Stomach (tissue), 9 donors: Measurements from ENCODE around the gene SLC5A5. TPM values are rescaled to one million over a fixed set of nuclear protein-coding genes. Genes with fewer than 3 reads are reported as not detected.

ENCODE experiments used
- DNase-seq, 2 donors: peaks; one replicate each; pipeline versions ENCODE4 v3.0.0 to v3.0.0-alpha.2; 2013 to 2019
- H3K27ac ChIP-seq, 5 donors: fragments of 200-600 bp in 4 of 5; sonication (generic) in 4 of 5; one replicate each; pipeline ENCODE4 v1.5.1; 2013 to 2019; ENCODE audit warnings: mild to moderate bottlenecking in 1 of 5, moderate library complexity in 1 of 5
- H3K27me3 ChIP-seq, 3 donors: fragments of 200-600 bp; sonication (generic); one replicate each; pipeline ENCODE4 v1.5.1; 2017 to 2019; ENCODE audit warnings: mixed run types in 1 of 3
- H3K36me3 ChIP-seq, 4 donors: fragments of 200-600 bp; sonication (generic); 1 replicate in 3 of 4; 2 replicates in 1 of 4; pipeline ENCODE4 v1.5.1; 2016 to 2019
- H3K4me1 ChIP-seq, 4 donors: fragments of 200-600 bp; sonication (generic); one replicate each; pipeline ENCODE4 v1.5.1; 2016 to 2019
- H3K4me3 ChIP-seq, 4 donors: fragments of 200-600 bp; sonication (generic) in 3 of 4; one replicate each; pipeline ENCODE4 v1.5.1; 2016 to 2019; ENCODE audit warnings: mild to moderate bottlenecking in 1 of 4
- H3K9me3 ChIP-seq, 4 donors: fragments of 200-600 bp; sonication (generic); one replicate each; pipeline ENCODE4 v1.5.1; 2016 to 2019
- CTCF ChIP-seq, 7 experiments: fragments of 450-650 bp in 4 of 7; fragments of 200-600 bp in 3 of 7; sonication (generic) in 3 of 7; IDR thresholded peaks; one replicate each; pipeline ENCODE4 v1.5.1; 2016 to 2019; ENCODE audit warnings: antibody characterized with exemption in 7 of 7, control low read depth in 2 of 7, mild to moderate bottlenecking in 1 of 7
- EP300 ChIP-seq: sonication (generic); formaldehyde crosslinking; IDR thresholded peaks from one replicate; pipeline ENCODE4 v1.6.1; 2017; ENCODE audit warnings: antibody characterized with exemption
- POLR2A ChIP-seq, 4 donors: fragments of 450-650 bp; IDR thresholded peaks; one replicate each; pipeline ENCODE4 v1.6.1; 2016; ENCODE audit warnings: antibody characterized with exemption in 4 of 4, control low read depth in 2 of 4, mild to moderate bottlenecking in 1 of 4, moderate library complexity in 1 of 4
- POLR2AphosphoS5 ChIP-seq, 3 donors: sonication (generic); formaldehyde crosslinking; IDR thresholded peaks; one replicate each; pipeline ENCODE4 v1.6.1; 2016; ENCODE audit warnings: antibody characterized with exemption in 3 of 3
- WGBS, 5 donors: extraction: QIAGEN DNeasy Blood & Tissue Kit in 3 of 5; methylation state at CpG; one replicate each; pipeline versions ENCODE4 v1.1.5 to v1.1.7; 2013 to 2018; 5-methylcytosine and 5-hydroxymethylcytosine counted together
- intact Hi-C: fragments of 100-400 bp; cut with DNase I; formaldehyde crosslinking; loops from one replicate; pipeline ENCODE4 v1.15.1; 2023; ENCODE audit warnings: low total_unique reads
- polyA plus RNA-seq, 3 donors: library from polyadenylated mRNA; stranded (reverse); fragments of 200-250 nt; gene quantifications; one replicate each; pipeline ENCODE4 v1.2.3, GENCODE V29; 2013
- total RNA-seq, 5 donors: library from RNA; depleted of rRNA; stranded (reverse); fragments of >200 nt; gene quantifications; one replicate each; pipeline versions ENCODE4 v1.1.0 to v1.2.3, GENCODE V29; 2014 to 2016
- donor health status: healthy with polysubstance abuse.
- donor health status: Bipolar disorder and iron deficiency.
- donor health status: healthy.

Gene SLC5A5
- total and polyA plus RNA-seq, 8 donors, result 1.3 to 116 (median 19.7) TPM; not detected in 1

DNA sequence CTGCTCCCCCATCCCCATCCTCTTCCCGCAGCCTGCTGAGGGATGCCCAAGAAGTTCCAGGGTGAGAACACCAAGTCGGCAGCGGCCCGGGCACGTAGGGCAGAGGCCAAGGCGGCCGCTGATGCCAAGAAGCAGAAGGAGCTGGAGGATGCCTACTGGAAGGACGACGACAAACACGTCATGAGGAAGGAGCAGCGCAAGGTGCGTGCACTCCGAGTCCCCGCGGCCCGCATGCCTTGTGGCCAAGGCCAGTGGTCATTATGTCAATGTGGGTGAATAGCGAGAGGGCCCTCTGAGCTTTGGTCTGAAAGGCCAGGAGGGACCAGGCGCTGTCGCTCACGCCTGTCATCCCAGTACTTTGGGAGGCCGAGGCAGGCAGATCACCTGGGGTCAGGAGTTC, 64.6 kb downstream of the SLC5A5 start:
- TF ChIP-seq CTCF (IDR thresholded peaks at IDR 0.05) (no peak), POLR2A (IDR thresholded peaks at IDR 0.05) (no peak), POLR2AphosphoS5 (IDR thresholded peaks at IDR 0.05) (no peak), EP300 (no peak)
- DNase-seq, result no peak
- Histone ChIP-seq H3K27me3 (no peaks in the 10 kb centered on the region), H3K4me3 (no peak overlapping the region), H3K27ac (no peak overlapping the region), H3K36me3 (peaks cover 10 to 55% (median 49%) of the 10 kb centered on the region in 4 donors), H3K9me3 (no peaks in the 10 kb centered on the region), H3K4me1 (peaks cover 21 to 39% (median 28%) of the 10 kb centered on the region in 4 donors)
- intact Hi-C loops, result loop anchor here (5.0 kb wide), 1 partner anchor 74 kb away; no protein-coding TSS in a partner anchor
- 90 to 95% (median 92%) methylated on average over 21 of the region's 21 CpGs for WGBS, 5 donors

- WGBS, 5 donors, result 82 to 95% (median 87%) methylated on average over 9 of the region's 9 CpGs
- intact Hi-C loops, result loop anchor here (5.0 kb wide), 1 partner anchor 75 kb away; no protein-coding TSS in a partner anchor
- TF ChIP-seq EP300, result no peak
- no peak for TF ChIP-seq CTCF (IDR thresholded peaks at IDR 0.05)
- no peak for DNase-seq
- no peak overlapping the region for H3K4me3 ChIP-seq
- H3K27me3 ChIP-seq, result no peaks in the 10 kb centered on the region
- no peaks in the 10 kb centered on the region for H3K9me3 ChIP-seq
- peaks cover 10 to 66% (median 58%) of the 10 kb centered on the region in 4 donors for H3K36me3 ChIP-seq
- H3K4me1 ChIP-seq, result peaks cover 14 to 28% (median 19%) of the 10 kb centered on the region in 4 donors
- no peak overlapping the region for H3K27ac ChIP-seq
Measured at GRCh38 chr19:17937371-17937900, 65.7 kb downstream of the SLC5A5 start.

GRCh38 chr19:17938092-17938845, 66.5 kb downstream of the SLC5A5 start:
- TF ChIP-seq CTCF (IDR thresholded peaks at IDR 0.05) (peak in 5 of 7 experiments; percentile 85 to 94 (median 90)), POLR2AphosphoS5 (IDR thresholded peaks at IDR 0.05) (peak in 1 of 3 donors; percentile 41), EP300 (no peak), POLR2A (IDR thresholded peaks at IDR 0.05) (no peak)
- peaks cover 13 to 24% (median 16%) of the 10 kb centered on the region in 4 donors for H3K4me1 ChIP-seq
- WGBS, 5 donors, result 47 to 53% (median 51%) methylated on average over 7 of the region's 7 CpGs
- intact Hi-C loops, result loop anchor here (5.0 kb wide), 1 partner anchor 76 kb away; no protein-coding TSS in a partner anchor
- no peaks in the 10 kb centered on the region for H3K27me3 ChIP-seq
- H3K36me3 ChIP-seq, result peaks cover 14 to 74% (median 67%) of the 10 kb centered on the region in 4 donors
- H3K4me3 ChIP-seq, result no peak overlapping the region
- H3K27ac ChIP-seq, result no peak overlapping the region
- peak; percentile 83 to 92 for DNase-seq
- H3K9me3 ChIP-seq, result no peaks in the 10 kb centered on the region

DNA sequence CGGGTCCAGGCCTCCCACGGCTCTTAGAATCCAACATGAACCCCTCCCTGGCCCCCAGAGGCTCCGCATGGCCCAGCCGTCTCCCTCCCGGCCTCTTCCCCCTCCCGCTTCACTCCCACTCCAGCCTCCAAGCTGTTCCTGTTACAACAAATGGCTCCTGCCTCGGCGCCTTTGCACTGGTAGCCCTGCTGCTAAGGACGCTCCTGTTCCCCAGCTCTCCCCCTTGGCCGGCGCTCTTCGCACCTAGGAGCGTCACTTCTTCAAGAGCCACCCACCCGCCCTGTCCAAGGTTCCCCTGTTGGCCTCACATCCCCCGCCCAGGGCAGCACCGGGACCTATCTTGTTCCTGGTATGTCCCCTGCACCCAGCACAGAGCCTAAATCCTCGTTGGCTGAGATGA, 70.4 kb downstream of the SLC5A5 start:
- Histone ChIP-seq H3K9me3 (no peaks in the 10 kb centered on the region), H3K27me3 (no peaks in the 10 kb centered on the region), H3K4me3 (no peak overlapping the region), H3K27ac (no peak overlapping the region), H3K4me1 (peaks cover 1 to 24% (median 10%) of the 10 kb centered on the region in 4 donors), H3K36me3 (peaks cover 11 to 68% (median 63%) of the 10 kb centered on the region in 4 donors)
- WGBS, 5 donors, result 81 to 89% (median 85%) methylated on average over 16 to 17 of the region's 17 CpGs
- TF ChIP-seq EP300 (no peak), CTCF (IDR thresholded peaks at IDR 0.05) (no peak), POLR2A (IDR thresholded peaks at IDR 0.05) (no peak), POLR2AphosphoS5 (IDR thresholded peaks at IDR 0.05) (no peak)
- peak in 1 of 2 donors; percentile 29 for DNase-seq
- intact Hi-C loops, result no loop called here
